ENCODE data around the gene WEE2. TPM values are rescaled to one million over a fixed set of nuclear protein-coding genes. Genes with fewer than 3 reads are reported as not detected.

WEE2 gene
- not detected for total RNA-seq

DNA sequence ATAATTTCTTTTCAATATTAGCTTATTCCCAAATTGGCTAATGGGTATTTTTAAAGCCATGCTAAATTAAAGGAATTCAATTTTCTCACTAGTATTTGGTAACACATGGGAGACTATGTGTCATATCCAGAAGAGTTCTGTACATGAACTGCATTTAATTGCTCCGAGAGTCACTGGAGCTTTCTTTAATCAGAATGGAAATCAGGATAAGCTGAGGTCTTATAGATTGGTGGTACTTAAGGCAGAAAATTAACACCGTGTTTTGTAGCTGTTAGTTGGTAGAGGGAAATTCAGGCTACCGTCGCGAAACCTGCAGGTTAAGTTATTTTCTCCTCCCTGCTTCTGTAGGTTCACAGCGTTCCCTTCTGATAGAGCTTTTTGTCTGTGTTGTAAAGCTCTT lies at the start of gene WEE2:
Gene WEE2, plus strand, starts transcription at position 3 of the 400 bp plus-strand sequence. CDS start 406 bp downstream, outside the sequence.
- Mint-ChIP-seq H3K36me3 (ENCODE audit: low read depth) (no peaks in the 10 kb centered on the region), H3K9me3 (ENCODE audit: low read depth) (no peaks in the 10 kb centered on the region), H3K27me3 (no peaks in the 10 kb centered on the region), H3K4me1 (peaks cover 8% of the 10 kb centered on the region), H3K4me3 (no peak within 1 kb of the TSS), H3K27ac (no peak within 1 kb of the TSS)
- DNase-seq (no peak), ATAC-seq (no peak)
- ChIA-PET CTCF (interaction anchor here (1.0 to 2.4 kb wide), 6 partner anchors 8 to 54 kb away, joined by 3 to 14 read pairs (median 4); partner anchors contain the start of gene SSBP1), POLR2A (interaction anchor here (0.6 to 0.7 kb wide), 2 partner anchors 10 to 635 kb away, joined by 4 to 7 read pairs; no protein-coding TSS in a partner anchor)
- intact Hi-C loops (cut with DNase I, micrococcal nuclease): no loop called here

DNA sequence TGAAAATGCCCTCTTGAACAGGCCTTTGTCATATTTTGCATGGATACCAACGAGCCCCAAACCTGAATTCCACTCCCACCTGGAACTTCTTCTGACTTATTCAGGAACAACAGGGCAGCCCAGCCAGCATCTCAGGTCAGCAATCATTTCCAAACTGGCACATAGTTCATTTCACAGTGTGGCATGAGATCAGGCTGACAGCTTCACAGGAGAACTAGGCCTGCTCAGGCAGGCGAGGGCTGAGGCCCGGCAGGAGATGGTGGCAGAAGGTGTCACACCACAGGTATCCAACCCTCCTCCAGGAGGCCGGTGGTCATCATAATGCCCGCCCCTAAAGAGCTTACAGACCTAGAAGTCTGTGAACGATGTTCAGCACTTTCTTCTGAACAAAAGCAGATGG lies 48.7 kb upstream of the WEE2 start:
- CTCF ChIA-PET: interaction anchor here (1.1 to 1.4 kb wide), 2 partner anchors 10 to 78 kb away, joined by 3 read pairs; no protein-coding TSS in a partner anchor
- ATAC-seq (no peak), DNase-seq (no peak)
- Mint-ChIP-seq H3K27ac (peak overlapping the region; percentile 53), H3K27me3 (no peaks in the 10 kb centered on the region), H3K4me1 (peaks cover 11% of the 10 kb centered on the region), H3K4me3 (no peak overlapping the region), H3K36me3 (ENCODE audit: low read depth) (peaks cover 19% of the 10 kb centered on the region), H3K9me3 (ENCODE audit: low read depth) (no peaks in the 10 kb centered on the region)
- intact Hi-C loops (cut with DNase I, micrococcal nuclease): no loop called here
- POLR2A ChIA-PET: interaction anchor here (0.6 kb wide), 1 partner anchor 69 kb away, joined by 4 read pairs; no protein-coding TSS in a partner anchor

DNA sequence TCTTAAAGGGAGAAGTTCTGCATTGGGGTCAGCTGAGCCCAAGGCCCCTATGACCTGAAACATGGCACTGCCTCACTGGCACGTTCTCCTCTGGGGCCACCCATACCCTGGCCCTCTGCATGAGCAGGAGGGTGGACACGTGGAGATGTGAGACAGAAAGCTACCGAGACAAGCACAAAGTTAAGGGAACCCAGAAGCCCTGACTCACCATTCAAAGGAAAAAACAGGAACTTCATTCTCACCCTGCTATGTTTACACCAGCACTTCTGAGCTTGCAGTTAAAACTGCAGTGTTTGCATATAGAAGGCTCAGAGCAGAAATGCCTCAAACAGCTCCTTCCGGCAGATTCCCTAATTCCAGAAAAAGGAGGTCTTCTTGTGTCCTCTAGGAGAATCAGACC lies 47.9 kb upstream of the WEE2 start:
- ATAC-seq (peak; percentile 26), DNase-seq (no peak)
- POLR2A ChIA-PET: interaction anchor here (0.6 kb wide), 1 partner anchor 70 kb away, joined by 4 read pairs; no protein-coding TSS in a partner anchor
- intact Hi-C loops (cut with DNase I, micrococcal nuclease): no loop called here
- CTCF ChIA-PET: interaction anchor here (1.1 to 1.4 kb wide), 2 partner anchors 10 to 77 kb away, joined by 3 read pairs; no protein-coding TSS in a partner anchor
- H3K4me1 Mint-ChIP-seq: peaks cover 9% of the 10 kb centered on the region
- H3K4me3 Mint-ChIP-seq: no peak overlapping the region
- peak overlapping the region; percentile 53 for H3K27ac Mint-ChIP-seq
- no peaks in the 10 kb centered on the region for H3K9me3 Mint-ChIP-seq (ENCODE audit: low read depth)
- H3K27me3 Mint-ChIP-seq: no peaks in the 10 kb centered on the region
- peaks cover 12% of the 10 kb centered on the region for H3K36me3 Mint-ChIP-seq (ENCODE audit: low read depth)

- ATAC-seq: peak; percentile 53
- intact Hi-C loops (cut with DNase I, micrococcal nuclease): no loop called here
- H3K9me3 Mint-ChIP-seq (ENCODE audit: low read depth): no peaks in the 10 kb centered on the region
- ChIA-PET CTCF (interaction anchor here (0.7 to 2.8 kb wide), 4 partner anchors 9 to 155 kb away, joined by 3 to 11 read pairs (median 3); partner anchors contain the start of gene SSBP1), POLR2A (no interaction called here)
- no peak overlapping the region for H3K4me3 Mint-ChIP-seq
- H3K27ac Mint-ChIP-seq: peak overlapping the region; percentile 75
- H3K36me3 Mint-ChIP-seq (ENCODE audit: low read depth): peaks cover 8% of the 10 kb centered on the region
- H3K27me3 Mint-ChIP-seq: no peaks in the 10 kb centered on the region
- DNase-seq: no peak
- H3K4me1 Mint-ChIP-seq: peaks cover 9% of the 10 kb centered on the region
Observed at GRCh38 chr7:141663081-141663849, 44.9 kb upstream of the WEE2 start.

DNA sequence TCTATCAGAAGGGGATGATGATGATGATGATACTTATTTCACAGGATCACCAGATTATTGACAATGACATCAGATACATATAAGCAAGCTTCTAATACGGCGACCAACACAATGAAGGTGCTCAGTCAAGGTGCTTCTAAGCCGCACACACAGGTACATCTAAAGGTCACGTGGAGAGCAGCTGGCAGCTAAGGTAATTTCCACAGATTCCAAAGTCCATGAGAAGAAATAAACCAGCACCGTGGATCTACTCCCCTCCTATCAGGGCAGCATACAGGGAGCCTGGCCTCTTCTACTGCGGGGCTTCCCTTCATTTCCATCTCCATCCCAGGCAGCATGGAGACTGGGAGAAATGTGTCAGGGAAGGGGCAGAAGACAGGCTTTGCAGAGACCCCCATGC lies 43.7 kb upstream of the WEE2 start:
- H3K4me1 Mint-ChIP-seq: peaks cover 9% of the 10 kb centered on the region
- peaks cover 8% of the 10 kb centered on the region for H3K36me3 Mint-ChIP-seq (ENCODE audit: low read depth)
- ATAC-seq: no peak
- no peak overlapping the region for H3K4me3 Mint-ChIP-seq
- no peaks in the 10 kb centered on the region for H3K9me3 Mint-ChIP-seq (ENCODE audit: low read depth)
- POLR2A ChIA-PET: no interaction called here
- CTCF ChIA-PET: interaction anchor here (1.4 to 2.8 kb wide), 2 partner anchors 10 to 73 kb away, joined by 3 to 11 read pairs; partner anchors contain the start of gene SSBP1
- intact Hi-C loops (cut with DNase I, micrococcal nuclease): no loop called here
- H3K27me3 Mint-ChIP-seq: no peaks in the 10 kb centered on the region
- no peak for DNase-seq
- no peak overlapping the region for H3K27ac Mint-ChIP-seq

GRCh38 chr7:141665208-141666035 lies 42.7 kb upstream of the WEE2 start:
- Mint-ChIP-seq H3K36me3 (ENCODE audit: low read depth) (peaks cover 8% of the 10 kb centered on the region), H3K9me3 (ENCODE audit: low read depth) (no peaks in the 10 kb centered on the region), H3K4me1 (peaks cover 8% of the 10 kb centered on the region), H3K4me3 (no peak overlapping the region), H3K27me3 (no peaks in the 10 kb centered on the region), H3K27ac (peak overlapping the region; percentile 10)
- ATAC-seq (no peak), DNase-seq (no peak)
- POLR2A ChIA-PET: no interaction called here
- CTCF ChIA-PET: interaction anchor here (1.1 to 2.8 kb wide), 2 partner anchors 11 kb away, joined by 5 to 11 read pairs; no protein-coding TSS in a partner anchor
- intact Hi-C loops (cut with DNase I, micrococcal nuclease): no loop called here

DNA sequence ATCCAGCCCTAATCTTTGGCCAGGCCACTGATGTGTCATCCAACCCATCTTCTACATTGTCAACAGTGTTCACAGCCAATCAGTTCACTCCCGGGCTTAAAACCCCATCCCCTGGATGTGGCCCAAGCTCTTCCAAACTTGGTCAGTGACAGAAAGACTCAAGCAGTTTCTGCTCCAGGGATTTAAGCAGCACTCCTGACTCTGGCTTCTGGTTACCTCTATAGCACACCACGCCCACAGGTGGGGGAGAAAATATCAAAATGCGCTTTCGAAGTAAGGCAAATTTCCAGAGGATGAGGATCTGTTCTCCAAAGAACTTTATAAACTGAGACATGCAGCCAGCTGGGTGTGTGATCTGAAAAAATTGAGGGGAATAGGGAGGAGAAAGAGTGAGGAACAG lies 42.1 kb upstream of the WEE2 start:
- H3K27ac Mint-ChIP-seq: peak overlapping the region; percentile 10

GRCh38 chr7:141668853-141669252 lies 39.3 kb upstream of the WEE2 start:
- H3K4me1 Mint-ChIP-seq: no peaks in the 10 kb centered on the region
- H3K27ac Mint-ChIP-seq: no peak overlapping the region
- ChIA-PET POLR2A (no interaction called here), CTCF (interaction anchor here (0.6 to 1.7 kb wide), 5 partner anchors 14 to 286 kb away, joined by 3 to 9 read pairs (median 4); partner anchors contain the start of gene SSBP1)
- no peaks in the 10 kb centered on the region for H3K9me3 Mint-ChIP-seq (ENCODE audit: low read depth)
- no peak overlapping the region for H3K4me3 Mint-ChIP-seq
- DNase-seq: no peak
- peaks cover 13% of the 10 kb centered on the region for H3K36me3 Mint-ChIP-seq (ENCODE audit: low read depth)
- no peak for ATAC-seq
- H3K27me3 Mint-ChIP-seq: no peaks in the 10 kb centered on the region
- intact Hi-C loops (cut with DNase I, micrococcal nuclease): no loop called here

More for the DNA sequence above, 42.1 kb upstream of the WEE2 start:
- H3K27me3 Mint-ChIP-seq: no peaks in the 10 kb centered on the region
- ChIA-PET CTCF (interaction anchor here (0.6 to 1.1 kb wide), 2 partner anchors 12 to 130 kb away, joined by 3 to 5 read pairs; no protein-coding TSS in a partner anchor), POLR2A (no interaction called here)
- ATAC-seq: no peak
- no peaks in the 10 kb centered on the region for H3K9me3 Mint-ChIP-seq (ENCODE audit: low read depth)
- no peak for DNase-seq
- intact Hi-C loops (cut with DNase I, micrococcal nuclease): no loop called here
- H3K36me3 Mint-ChIP-seq (ENCODE audit: low read depth): peaks cover 8% of the 10 kb centered on the region
- no peak overlapping the region for H3K4me3 Mint-ChIP-seq
- H3K4me1 Mint-ChIP-seq: peaks cover 6% of the 10 kb centered on the region

DNA sequence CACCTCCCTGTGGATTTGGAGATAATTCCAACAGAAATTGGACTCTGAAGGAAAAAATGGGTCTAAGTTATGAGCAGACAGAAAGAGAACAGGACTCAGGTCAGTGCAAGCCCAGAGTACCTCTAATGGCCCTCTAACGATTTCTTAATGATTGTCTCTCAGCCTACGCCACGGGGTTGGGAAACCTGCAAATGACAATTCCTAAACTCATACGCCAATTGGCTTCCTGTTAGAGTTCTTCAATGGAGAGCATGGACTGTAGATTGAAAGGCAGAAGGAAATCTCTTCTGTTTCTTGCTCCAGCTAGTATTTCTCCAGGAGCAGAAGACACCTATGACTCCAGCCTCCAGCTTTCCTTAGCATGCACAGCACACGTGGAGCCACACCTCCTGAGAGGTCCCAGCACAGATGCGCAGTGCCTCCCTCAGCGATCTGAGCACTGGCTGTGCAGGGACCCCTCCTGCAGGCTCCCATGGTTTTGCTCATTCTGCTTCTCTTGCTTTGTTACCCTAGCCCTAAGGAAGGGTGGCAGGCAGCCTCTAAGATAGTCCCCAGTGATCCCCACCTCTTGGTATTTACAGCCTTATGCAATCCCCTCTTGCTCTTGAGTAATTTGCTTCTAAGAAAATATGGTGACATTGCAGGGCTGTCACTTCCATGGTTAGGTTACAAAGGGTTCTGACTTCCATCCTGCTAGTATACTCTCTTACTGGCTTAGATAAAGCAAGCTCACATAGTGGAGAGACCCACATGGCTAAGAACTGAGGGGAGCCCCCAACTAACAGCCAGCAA lies 36.3 kb upstream of the WEE2 start:
- DNase-seq: no peak
- H3K4me1 Mint-ChIP-seq: peaks cover 14% of the 10 kb centered on the region
- peaks cover 15% of the 10 kb centered on the region for H3K36me3 Mint-ChIP-seq (ENCODE audit: low read depth)
- ATAC-seq: no peak
- ChIA-PET POLR2A (no interaction called here), CTCF (interaction anchor here (0.7 kb wide), 1 partner anchor 40 kb away, joined by 3 read pairs; no protein-coding TSS in a partner anchor)
- intact Hi-C loops (cut with DNase I, micrococcal nuclease): no loop called here
- no peaks in the 10 kb centered on the region for H3K9me3 Mint-ChIP-seq (ENCODE audit: low read depth)
- no peak overlapping the region for H3K4me3 Mint-ChIP-seq
- no peak overlapping the region for H3K27ac Mint-ChIP-seq
- no peaks in the 10 kb centered on the region for H3K27me3 Mint-ChIP-seq

DNA sequence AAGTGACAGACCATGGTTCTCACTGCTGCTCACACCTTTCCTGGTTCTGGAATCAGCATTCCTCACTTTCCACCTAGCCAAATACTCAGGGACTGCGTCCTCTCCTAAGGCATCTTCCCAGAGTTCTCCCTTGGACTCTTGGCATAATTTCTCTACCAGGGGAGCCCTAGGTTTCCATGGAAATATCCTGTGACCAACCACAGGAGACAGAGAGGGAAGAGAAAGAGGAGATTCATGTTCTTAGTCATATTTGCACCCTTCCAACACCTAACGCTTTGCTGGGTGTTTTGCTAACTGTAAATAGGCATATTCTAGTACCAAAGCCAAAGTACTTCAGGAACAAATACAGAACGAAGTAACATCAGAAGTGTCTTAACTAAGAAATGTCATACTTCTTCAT lies 34.8 kb upstream of the WEE2 start:
- CTCF ChIA-PET: interaction anchor here (0.8 to 1.3 kb wide), 3 partner anchors 19 to 75 kb away, joined by 3 to 4 read pairs (median 3); no protein-coding TSS in a partner anchor
- intact Hi-C loops (cut with DNase I, micrococcal nuclease): no loop called here

More for the DNA sequence above, 34.8 kb upstream of the WEE2 start:
- Mint-ChIP-seq H3K36me3 (ENCODE audit: low read depth) (peaks cover 18% of the 10 kb centered on the region), H3K27me3 (no peaks in the 10 kb centered on the region), H3K27ac (no peak overlapping the region), H3K9me3 (ENCODE audit: low read depth) (no peaks in the 10 kb centered on the region), H3K4me1 (peaks cover 14% of the 10 kb centered on the region), H3K4me3 (no peak overlapping the region)
- POLR2A ChIA-PET: interaction anchor here (0.7 kb wide), 1 partner anchor 65 kb away, joined by 3 read pairs; the partner anchor contains the start of gene SSBP1
- ATAC-seq: no peak
- DNase-seq: no peak

Data from activated CD4-positive, alpha-beta T cell treated with anti-CD3 and anti-CD28 coated beads for 36 hours (primary cell).